K562 (cell line): ENCODE data around the gene SEC24C. TPM values are rescaled to one million over a fixed set of nuclear protein-coding genes. Genes with fewer than 3 reads are reported as not detected.

Experiments
- ARID1B ChIP-seq: fragments of 450-650 bp; IDR thresholded peaks from 2 replicates; pipeline ENCODE4 v1.6.1; 2016; ENCODE audit warnings: antibody characterized with exemption, mild to moderate bottlenecking, inconsistent platforms
- HNRNPLL ChIP-seq: fragments of 200-400 bp; formaldehyde crosslinking; IDR thresholded peaks from 2 replicates; pipeline ENCODE4 v1.6.1; 2017; ENCODE audit warnings: low read length, low read depth, mild to moderate bottlenecking; ENCODE audit not compliant: poor library complexity, severe bottlenecking
- JUNB ChIP-seq: fragments of 450-650 bp; formaldehyde crosslinking; conservative IDR thresholded peaks from 2 replicates; pipeline ENCODE4 v1.4.0; 2020; ENCODE audit warnings: mild to moderate bottlenecking
- MAZ ChIP-seq, 2 experiments: fragments of 450-650 bp in 1 of 2; sonication (generic) in 1 of 2; formaldehyde crosslinking; IDR thresholded peaks in 1 of 2; conservative IDR thresholded peaks in 1 of 2; 2 replicates each; pipeline versions ENCODE4 v1.4.0 to v1.5.0; 2020; ENCODE audit warnings: mild to moderate bottlenecking in 1 of 2, missing genetic modification reagents in 1 of 2
- NFYB ChIP-seq: IDR thresholded peaks from 2 replicates; pipeline ENCODE4 v1.6.1; 2011; ENCODE audit warnings: mild to moderate bottlenecking, moderate library complexity; ENCODE audit not compliant: insufficient read length; ENCODE audit errors: extremely low read depth
- PCBP1 ChIP-seq: fragments of 200-400 bp; formaldehyde crosslinking; IDR thresholded peaks from 2 replicates; pipeline ENCODE4 v1.6.1; 2018; ENCODE audit warnings: mild to moderate bottlenecking, low read depth, low read length; ENCODE audit not compliant: poor library complexity, severe bottlenecking
- POLR2G ChIP-seq: fragments of 200-400 bp; formaldehyde crosslinking; IDR thresholded peaks from 2 replicates; pipeline ENCODE4 v1.6.1; 2017; ENCODE audit warnings: low read depth, mild to moderate bottlenecking, antibody characterized with exemption, low read length, moderate library complexity
- RBFOX2 ChIP-seq: fragments of 200-400 bp; formaldehyde crosslinking; IDR thresholded peaks from 2 replicates; pipeline ENCODE4 v1.6.1; 2017; ENCODE audit warnings: low read depth, mild to moderate bottlenecking, low read length, moderate library complexity
- RBM22 ChIP-seq: fragments of 200-400 bp; formaldehyde crosslinking; IDR thresholded peaks from 2 replicates; pipeline ENCODE4 v1.6.1; 2018; ENCODE audit warnings: low read length, low read depth; ENCODE audit not compliant: poor library complexity, severe bottlenecking
- RFX7 ChIP-seq: fragments of 250-450 bp; sonication (Bioruptor Pico); IDR thresholded peaks from 2 replicates; pipeline ENCODE4 v1.5.1; 2021; ENCODE audit warnings: mild to moderate bottlenecking
- STAT5B ChIP-seq: fragments of 250-450 bp; sonication (Bioruptor Pico); IDR thresholded peaks from 2 replicates; pipeline ENCODE4 v1.8.0; 2021; ENCODE audit warnings: mild to moderate bottlenecking, inconsistent platforms
- ZNF224 ChIP-seq: sonication (generic); formaldehyde crosslinking; IDR thresholded peaks from 2 replicates; pipeline ENCODE4 v1.8.0; 2022; ENCODE audit warnings: mild to moderate bottlenecking, missing genetic modification reagents
- ZNF41 ChIP-seq: fragments of 250-450 bp; sonication (Bioruptor Pico); conservative IDR thresholded peaks from 2 replicates; pipeline ENCODE4 v1.4.0; 2020; ENCODE audit warnings: mild to moderate bottlenecking
- ZNF436 ChIP-seq: fragments of 250-450, 450-650 bp; sonication (Bioruptor Pico); formaldehyde crosslinking; IDR thresholded peaks from 2 replicates; pipeline ENCODE4 v1.7.0; 2020; ENCODE audit warnings: mild to moderate bottlenecking
- polyA plus RNA-seq, 8 experiments: library from polyadenylated mRNA; depleted of rRNA in 4 of 8; stranded (reverse) in 5 of 8; unstranded in 3 of 8; fragments of >200 nt; fragmentation: Nextera tagmentation in 2 of 8; fragmentation: Illumina TruSeq in 1 of 8; extraction: Ambion mirVana in 2 of 8; extraction: Trizol in 1 of 8; gene quantifications; 2 replicates each; pipeline versions ENCODE4 v1.2.1 to v1.2.3, GENCODE V29; 2011 to 2014; ENCODE audit warnings: inconsistent platforms in 1 of 8, missing spikeins in 1 of 8
- total RNA-seq, 7 experiments: library from RNA; depleted of rRNA in 6 of 7; stranded (reverse); fragments of >200 nt in 6 of 7; fragmentation: Illumina TruSeq in 2 of 7; extraction: Trizol in 2 of 7; gene quantifications; 2 replicates each; pipeline versions ENCODE4 v1.2.1 to v1.2.3, GENCODE V29; 2011 to 2021; ENCODE audit warnings: low replicate concordance in 1 of 7
- TF ChIP-seq, protein P1 (sequence below), 2 experiments: IDR thresholded peaks; 2 replicates each; pipeline ENCODE4 v1.6.1; 2011; ENCODE audit warnings: borderline replicate concordance in 1 of 2, control low read depth in 1 of 2, low read depth in 1 of 2, low read length in 1 of 2, mild to moderate bottlenecking in 1 of 2, mixed read lengths in 1 of 2, moderate library complexity in 1 of 2; ENCODE audit not compliant: insufficient read depth in 1 of 2, insufficient read length in 1 of 2, poor library complexity in 1 of 2, severe bottlenecking in 1 of 2; ENCODE audit errors: extremely low read depth in 1 of 2
- TF ChIP-seq, protein P2 (sequence below), 3 experiments: fragments of 200-800 bp in 1 of 3; sonication (Bioruptor generic) in 1 of 3; sonication (generic) in 1 of 3; formaldehyde crosslinking in 1 of 3; IDR thresholded peaks; 2 replicates each; pipeline versions ENCODE4 v1.6.1 to v1.8.0; 2016 to 2022; ENCODE audit warnings: mild to moderate bottlenecking in 2 of 3, missing compliant biosample characterization in 2 of 3, missing genetic modification characterization in 2 of 3, missing genetic modification reagents in 1 of 3
- TF ChIP-seq, protein P3 (sequence below): fragments of 250-450 bp; sonication (Bioruptor Pico); IDR thresholded peaks from 2 replicates; pipeline ENCODE4 v1.4.0; 2020
- TF ChIP-seq, protein P4 (sequence below): fragments of 450-650 bp; formaldehyde crosslinking; IDR thresholded peaks from 2 replicates; pipeline ENCODE4 v1.4.0; 2022; ENCODE audit warnings: mild to moderate bottlenecking, moderate library complexity

Gene SEC24C
- total and polyA plus RNA-seq, 9 of the 15 experiments (the other 6 are each of a cell fraction or from before 2014, with no cell fraction given), result 19.0 to 115 (median 70.5) TPM

DNA sequence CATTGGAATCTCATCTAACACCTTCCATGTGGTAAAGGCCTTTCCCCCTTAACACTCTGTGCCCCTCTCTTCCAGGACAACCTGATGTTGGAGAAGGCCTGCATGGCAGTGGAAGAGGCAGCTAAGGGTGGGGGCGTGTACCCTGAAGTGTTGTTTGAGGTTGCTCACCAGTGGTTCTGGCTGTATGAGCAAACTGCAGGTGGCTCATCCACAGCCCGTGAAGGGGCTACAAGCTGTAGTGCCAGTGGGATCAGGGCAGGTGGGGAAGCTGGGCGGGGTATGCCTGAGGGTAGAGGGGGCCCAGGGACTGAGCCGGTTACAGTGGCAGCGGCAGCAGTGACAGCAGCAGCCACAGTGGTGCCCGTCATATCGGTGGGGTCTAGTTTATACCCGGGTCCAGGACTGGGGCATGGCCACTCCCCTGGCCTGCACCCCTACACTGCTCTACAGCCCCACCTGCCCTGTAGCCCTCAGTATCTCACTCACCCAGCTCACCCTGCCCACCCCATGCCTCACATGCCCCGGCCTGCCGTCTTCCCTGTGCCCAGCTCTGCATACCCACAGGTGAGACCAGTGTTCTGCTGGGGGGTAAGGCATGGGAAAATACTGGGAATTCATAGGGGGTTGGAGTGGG lies 54.9 kb downstream of the SEC24C start (continued):
- TF ChIP-seq, protein P1, sequence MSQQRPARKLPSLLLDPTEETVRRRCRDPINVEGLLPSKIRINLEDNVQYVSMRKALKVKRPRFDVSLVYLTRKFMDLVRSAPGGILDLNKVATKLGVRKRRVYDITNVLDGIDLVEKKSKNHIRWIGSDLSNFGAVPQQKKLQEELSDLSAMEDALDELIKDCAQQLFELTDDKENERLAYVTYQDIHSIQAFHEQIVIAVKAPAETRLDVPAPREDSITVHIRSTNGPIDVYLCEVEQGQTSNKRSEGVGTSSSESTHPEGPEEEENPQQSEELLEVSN (IDR thresholded peaks at IDR 0.05; ENCODE audit: borderline replicate concordance in 1 of 2, extremely low read depth in 1 of 2, insufficient read depth in 1 of 2, insufficient read length in 1 of 2, low read depth in 1 of 2, low read length in 1 of 2, poor library complexity in 1 of 2, severe bottlenecking in 1 of 2), result no peak
- TF ChIP-seq POLR2G (peak; percentile 73), ZNF224 (CRISPR knock-in tag) (no peak), MAZ (CRISPR knock-in tag; conservative IDR thresholded peaks at IDR 0.05 in 1 of 2, IDR thresholded peaks at IDR 0.05 in 1 of 2) (0 out of 4 replicates have a peak, but pooled peaks of 1 of the 2 experiments have one; percentile 18), ARID1B (no peak), ZNF41 (0 out of 2 replicates have a peak, but pooled peaks have one; percentile 6), RBM22 (peak; percentile 26), JUNB (no peak), RFX7 (CRISPR knock-in tag) (no peak), PCBP1 (no peak), NFYB (no peak), STAT5B (CRISPR knock-in tag) (no peak), ZNF436 (no peak), HNRNPLL (no peak), RBFOX2 (peak; percentile 39)
- TF ChIP-seq, protein P2, sequence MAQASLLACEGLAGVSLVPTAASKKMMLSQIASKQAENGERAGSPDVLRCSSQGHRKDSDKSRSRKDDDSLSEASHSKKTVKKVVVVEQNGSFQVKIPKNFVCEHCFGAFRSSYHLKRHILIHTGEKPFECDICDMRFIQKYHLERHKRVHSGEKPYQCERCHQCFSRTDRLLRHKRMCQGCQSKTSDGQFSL (CRISPR knock-in tag; IDR thresholded peaks at IDR 0.05), result no peak
- TF ChIP-seq, protein P2 (tag; IDR thresholded peaks at IDR 0.05), result no peak
- TF ChIP-seq, protein P3, sequence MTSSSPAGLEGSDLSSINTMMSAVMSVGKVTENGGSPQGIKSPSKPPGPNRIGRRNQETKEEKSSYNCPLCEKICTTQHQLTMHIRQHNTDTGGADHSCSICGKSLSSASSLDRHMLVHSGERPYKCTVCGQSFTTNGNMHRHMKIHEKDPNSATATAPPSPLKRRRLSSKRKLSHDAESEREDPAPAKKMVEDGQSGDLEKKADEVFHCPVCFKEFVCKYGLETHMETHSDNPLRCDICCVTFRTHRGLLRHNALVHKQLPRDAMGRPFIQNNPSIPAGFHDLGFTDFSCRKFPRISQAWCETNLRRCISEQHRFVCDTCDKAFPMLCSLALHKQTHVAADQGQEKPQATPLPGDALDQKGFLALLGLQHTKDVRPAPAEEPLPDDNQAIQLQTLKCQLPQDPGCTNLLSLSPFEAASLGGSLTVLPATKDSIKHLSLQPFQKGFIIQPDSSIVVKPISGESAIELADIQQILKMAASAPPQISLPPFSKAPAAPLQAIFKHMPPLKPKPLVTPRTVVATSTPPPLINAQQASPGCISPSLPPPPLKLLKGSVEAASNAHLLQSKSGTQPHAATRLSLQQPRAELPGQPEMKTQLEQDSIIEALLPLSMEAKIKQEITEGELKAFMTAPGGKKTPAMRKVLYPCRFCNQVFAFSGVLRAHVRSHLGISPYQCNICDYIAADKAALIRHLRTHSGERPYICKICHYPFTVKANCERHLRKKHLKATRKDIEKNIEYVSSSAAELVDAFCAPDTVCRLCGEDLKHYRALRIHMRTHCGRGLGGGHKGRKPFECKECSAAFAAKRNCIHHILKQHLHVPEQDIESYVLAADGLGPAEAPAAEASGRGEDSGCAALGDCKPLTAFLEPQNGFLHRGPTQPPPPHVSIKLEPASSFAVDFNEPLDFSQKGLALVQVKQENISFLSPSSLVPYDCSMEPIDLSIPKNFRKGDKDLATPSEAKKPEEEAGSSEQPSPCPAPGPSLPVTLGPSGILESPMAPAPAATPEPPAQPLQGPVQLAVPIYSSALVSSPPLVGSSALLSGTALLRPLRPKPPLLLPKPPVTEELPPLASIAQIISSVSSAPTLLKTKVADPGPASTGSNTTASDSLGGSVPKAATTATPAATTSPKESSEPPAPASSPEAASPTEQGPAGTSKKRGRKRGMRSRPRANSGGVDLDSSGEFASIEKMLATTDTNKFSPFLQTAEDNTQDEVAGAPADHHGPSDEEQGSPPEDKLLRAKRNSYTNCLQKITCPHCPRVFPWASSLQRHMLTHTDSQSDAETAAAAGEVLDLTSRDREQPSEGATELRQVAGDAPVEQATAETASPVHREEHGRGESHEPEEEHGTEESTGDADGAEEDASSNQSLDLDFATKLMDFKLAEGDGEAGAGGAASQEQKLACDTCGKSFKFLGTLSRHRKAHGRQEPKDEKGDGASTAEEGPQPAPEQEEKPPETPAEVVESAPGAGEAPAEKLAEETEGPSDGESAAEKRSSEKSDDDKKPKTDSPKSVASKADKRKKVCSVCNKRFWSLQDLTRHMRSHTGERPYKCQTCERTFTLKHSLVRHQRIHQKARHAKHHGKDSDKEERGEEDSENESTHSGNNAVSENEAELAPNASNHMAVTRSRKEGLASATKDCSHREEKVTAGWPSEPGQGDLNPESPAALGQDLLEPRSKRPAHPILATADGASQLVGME (CRISPR knock-in tag), result no peak
- TF ChIP-seq, protein P4, sequence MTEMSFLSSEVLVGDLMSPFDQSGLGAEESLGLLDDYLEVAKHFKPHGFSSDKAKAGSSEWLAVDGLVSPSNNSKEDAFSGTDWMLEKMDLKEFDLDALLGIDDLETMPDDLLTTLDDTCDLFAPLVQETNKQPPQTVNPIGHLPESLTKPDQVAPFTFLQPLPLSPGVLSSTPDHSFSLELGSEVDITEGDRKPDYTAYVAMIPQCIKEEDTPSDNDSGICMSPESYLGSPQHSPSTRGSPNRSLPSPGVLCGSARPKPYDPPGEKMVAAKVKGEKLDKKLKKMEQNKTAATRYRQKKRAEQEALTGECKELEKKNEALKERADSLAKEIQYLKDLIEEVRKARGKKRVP (CRISPR knock-in tag), result no peak
